IPS-18c (cell line): ENCODE results near the gene RAB30.

ENCODE experiments used
- H3K4me3 ChIP-seq: 2 replicates; pipeline ENCODE4 v1.7.0; 2013; ENCODE audit warnings: low read depth, mild to moderate bottlenecking, low read length, moderate library complexity; ENCODE audit not compliant: insufficient read depth
- H3K9me3 ChIP-seq: one replicate; pipeline ENCODE4 v1.6.1; 2013; ENCODE audit warnings: mild to moderate bottlenecking, low read length, moderate library complexity; ENCODE audit not compliant: control insufficient read depth, insufficient read depth

RAB30 gene

GRCh38 chr11:83071567-83072349 is at the start of gene RAB30:
Gene RAB30, minus strand, starts transcription at chr11:83071897. Its CDS starts 74,581 bp downstream, at chr11:82997316.
- no peaks in the 10 kb centered on the region for H3K9me3 ChIP-seq

GRCh38 chr11:83120327-83120726 is 48.6 kb upstream of the RAB30 start:
- Histone ChIP-seq H3K9me3 (peaks cover 2% of the 10 kb centered on the region), H3K4me3 (no peak overlapping the region)

More at GRCh38 chr11:83071567-83072349, at the start of gene RAB30:
- peak within 1 kb of the TSS; percentile 84 for H3K4me3 ChIP-seq

- Histone ChIP-seq H3K4me3 (no peak overlapping the region), H3K9me3 (peaks cover 2% of the 10 kb centered on the region)
These were observed 47.5 kb upstream of the RAB30 start for GRCh38 chr11:83119216-83119615.

- peaks cover 2% of the 10 kb centered on the region for H3K9me3 ChIP-seq
- no peak overlapping the region for H3K4me3 ChIP-seq
These were observed 47.1 kb upstream of the RAB30 start for GRCh38 chr11:83118814-83119213.

- Histone ChIP-seq H3K4me3 (no peak overlapping the region), H3K9me3 (peaks cover 2% of the 10 kb centered on the region)
These were observed 44.4 kb upstream of the RAB30 start for GRCh38 chr11:83116015-83116641.

GRCh38 chr11:83115551-83115950 is 43.9 kb upstream of the RAB30 start:
- Histone ChIP-seq H3K9me3 (peaks cover 2% of the 10 kb centered on the region), H3K4me3 (no peak overlapping the region)

GRCh38 chr11:83115026-83115425 is 43.3 kb upstream of the RAB30 start:
- Histone ChIP-seq H3K4me3 (no peak overlapping the region), H3K9me3 (peaks cover 2% of the 10 kb centered on the region)

GRCh38 chr11:83112886-83113285 is 41.2 kb upstream of the RAB30 start:
- H3K9me3 ChIP-seq, result peaks cover 2% of the 10 kb centered on the region
- no peak overlapping the region for H3K4me3 ChIP-seq

- Histone ChIP-seq H3K9me3 (no peaks in the 10 kb centered on the region), H3K4me3 (no peak overlapping the region)
These were observed 33.5 kb upstream of the RAB30 start for GRCh38 chr11:83105168-83105567.

GRCh38 chr11:83102834-83103233 is 31.1 kb upstream of the RAB30 start:
- H3K4me3 ChIP-seq, result no peak overlapping the region
- H3K9me3 ChIP-seq, result no peaks in the 10 kb centered on the region

- Histone ChIP-seq H3K4me3 (no peak overlapping the region), H3K9me3 (no peaks in the 10 kb centered on the region)
These were observed 25.9 kb upstream of the RAB30 start for GRCh38 chr11:83097429-83098075.

- Histone ChIP-seq H3K4me3 (no peak overlapping the region), H3K9me3 (no peaks in the 10 kb centered on the region)
These were observed 21.9 kb upstream of the RAB30 start for GRCh38 chr11:83093634-83094033.

GRCh38 chr11:83092488-83093384 is 21.0 kb upstream of the RAB30 start:
- no peaks in the 10 kb centered on the region for H3K9me3 ChIP-seq
- no peak overlapping the region for H3K4me3 ChIP-seq

GRCh38 chr11:83088965-83089364 is 17.3 kb upstream of the RAB30 start:
- Histone ChIP-seq H3K4me3 (no peak overlapping the region), H3K9me3 (no peaks in the 10 kb centered on the region)

GRCh38 chr11:83087035-83087434 is 15.3 kb upstream of the RAB30 start:
- Histone ChIP-seq H3K9me3 (no peaks in the 10 kb centered on the region), H3K4me3 (no peak overlapping the region)

GRCh38 chr11:83079820-83080219 is 8.1 kb upstream of the RAB30 start:
- Histone ChIP-seq H3K4me3 (no peak overlapping the region), H3K9me3 (no peaks in the 10 kb centered on the region)

GRCh38 chr11:83078269-83078668 is 6.6 kb upstream of the RAB30 start:
- Histone ChIP-seq H3K9me3 (no peaks in the 10 kb centered on the region), H3K4me3 (no peak overlapping the region)
